Activated T-helper 1 cell treated with Interleukin-2 at 50 U/mL for 16 hours (primary cell): ENCODE data around the gene STX4.

ENCODE experiments used
- DNase-seq: peaks from one replicate; pipeline ENCODE4 v3.0.0-alpha.2; 2020; ENCODE audit warnings: low read depth

The STX4 gene

DNA sequence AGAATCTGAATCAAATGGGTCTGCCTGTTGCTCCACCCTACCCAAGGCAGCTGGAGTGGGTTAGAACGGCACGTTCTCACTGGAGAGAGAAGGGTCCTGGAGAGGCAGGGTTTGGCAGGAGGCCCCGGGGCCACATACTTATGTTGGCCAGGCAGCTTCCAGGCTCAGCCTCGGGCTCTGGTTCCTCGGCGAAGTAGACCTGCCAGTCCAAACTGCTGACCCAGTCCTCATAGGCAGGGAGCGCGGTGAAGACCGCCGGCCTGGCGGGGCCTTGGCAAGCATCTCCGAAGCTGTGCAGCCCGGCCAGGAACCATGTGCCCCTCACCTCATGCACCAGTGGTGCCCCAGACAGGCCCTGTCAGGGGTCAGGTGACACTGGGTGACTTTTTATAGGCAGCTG lies 50.6 kb downstream of the STX4 start:
- no peak for DNase-seq

DNA sequence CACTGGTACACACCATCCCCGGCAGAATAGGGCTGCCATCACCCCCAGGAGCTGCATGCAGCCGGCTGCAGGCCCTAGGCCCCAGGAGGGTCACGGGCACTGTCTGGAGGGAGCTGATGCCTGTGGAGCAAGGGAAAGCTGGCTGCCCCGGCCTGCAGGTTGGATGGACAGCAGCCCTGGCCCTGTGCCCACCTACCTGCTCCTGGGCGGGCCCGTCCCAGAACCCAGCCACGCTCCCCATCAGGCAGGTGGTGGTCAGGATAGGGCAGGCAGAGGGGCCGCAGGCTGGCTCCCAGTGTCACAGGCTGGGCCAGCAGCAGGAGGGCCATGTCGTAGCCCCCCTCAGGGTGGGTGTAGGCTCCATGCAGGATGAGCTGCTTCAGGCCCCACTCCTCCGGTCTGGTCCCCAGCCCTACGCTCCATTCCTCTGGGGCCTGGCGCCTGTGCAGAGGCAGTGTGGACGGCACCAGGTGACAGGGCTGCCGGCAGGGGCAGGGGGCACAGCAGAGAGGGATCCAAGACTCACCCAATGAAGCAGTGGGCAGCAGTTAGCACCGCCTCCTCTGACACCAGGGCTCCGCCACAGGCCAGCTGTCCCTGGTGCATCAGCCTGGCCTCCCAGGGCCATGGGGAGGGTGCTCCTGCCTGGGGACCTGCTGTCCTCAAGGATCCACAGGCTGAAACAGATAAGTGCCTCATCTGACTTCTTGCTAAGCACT lies 51.4 kb downstream of the STX4 start:
- no peak for DNase-seq

DNA sequence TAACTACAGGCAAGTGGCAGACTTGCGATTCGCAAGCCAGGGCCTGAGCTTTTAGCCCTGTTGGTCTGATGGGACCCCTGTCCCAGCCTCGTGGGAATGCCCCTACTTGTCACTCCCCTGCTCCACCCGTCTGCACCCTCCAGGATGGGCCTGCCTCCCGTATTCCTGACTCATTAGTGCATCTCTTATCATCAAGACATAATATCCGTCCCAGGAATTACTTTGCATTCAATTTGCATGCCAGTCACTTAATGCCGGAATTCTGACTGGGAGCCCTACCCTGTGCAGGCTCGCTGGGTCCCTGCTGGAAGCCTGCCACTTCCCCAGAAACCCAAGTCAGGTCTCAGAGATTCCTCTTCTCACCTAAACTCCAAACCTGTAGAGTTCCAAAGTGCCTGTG lies 52.1 kb downstream of the STX4 start:
- no peak for DNase-seq

DNA sequence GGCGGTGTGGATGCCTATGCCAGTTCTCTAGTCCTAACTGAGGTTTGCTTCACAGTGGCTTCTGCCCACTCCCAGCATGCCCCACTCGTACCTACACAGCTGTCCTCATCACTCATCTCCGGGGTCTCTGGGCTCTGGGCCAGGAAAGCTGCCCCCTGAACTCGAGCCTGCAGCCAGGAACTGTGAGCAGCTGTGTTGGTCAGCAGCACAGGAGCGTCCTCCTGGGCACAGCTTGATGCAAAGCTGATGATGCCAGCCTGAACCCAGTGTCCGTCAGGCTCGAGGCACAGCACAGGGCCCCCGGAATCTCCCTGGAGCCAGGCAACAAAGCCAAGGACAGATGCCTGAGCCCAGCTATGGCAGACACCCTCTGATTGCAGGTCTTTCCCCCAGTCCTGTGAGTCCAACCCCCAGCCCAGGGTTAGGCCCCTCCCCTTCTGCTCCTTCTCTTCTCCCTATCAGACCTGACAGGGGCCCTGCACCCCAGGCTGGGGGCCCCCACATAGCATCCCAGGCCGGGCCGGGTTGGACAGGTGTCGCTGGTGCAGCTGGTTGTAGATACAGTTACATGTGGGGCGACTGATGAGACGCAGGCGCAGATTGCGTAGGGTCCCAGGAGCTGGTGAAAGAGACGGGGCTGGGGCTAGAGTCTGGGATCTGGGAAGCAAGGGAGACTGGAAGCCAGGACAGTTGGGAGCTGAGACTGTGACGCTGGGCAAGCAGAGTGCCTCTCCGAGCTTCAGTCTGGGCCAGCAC lies 52.7 kb downstream of the STX4 start:
- no peak for DNase-seq

DNA sequence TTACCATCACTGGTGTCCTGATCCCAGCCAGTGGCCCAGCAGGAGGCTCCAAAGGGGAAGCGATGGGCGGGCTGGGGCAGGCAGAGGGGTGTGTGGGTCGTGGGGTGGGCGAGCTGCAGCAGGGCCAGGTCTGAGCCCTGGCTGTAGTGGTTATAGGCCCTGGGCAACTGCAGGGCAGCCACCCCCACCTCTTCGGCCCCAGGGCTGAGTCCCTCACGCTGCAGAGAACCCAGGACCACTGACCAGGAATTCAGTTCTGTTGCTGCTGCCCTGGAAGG lies 53.2 kb downstream of the STX4 start:
- no peak for DNase-seq

DNA sequence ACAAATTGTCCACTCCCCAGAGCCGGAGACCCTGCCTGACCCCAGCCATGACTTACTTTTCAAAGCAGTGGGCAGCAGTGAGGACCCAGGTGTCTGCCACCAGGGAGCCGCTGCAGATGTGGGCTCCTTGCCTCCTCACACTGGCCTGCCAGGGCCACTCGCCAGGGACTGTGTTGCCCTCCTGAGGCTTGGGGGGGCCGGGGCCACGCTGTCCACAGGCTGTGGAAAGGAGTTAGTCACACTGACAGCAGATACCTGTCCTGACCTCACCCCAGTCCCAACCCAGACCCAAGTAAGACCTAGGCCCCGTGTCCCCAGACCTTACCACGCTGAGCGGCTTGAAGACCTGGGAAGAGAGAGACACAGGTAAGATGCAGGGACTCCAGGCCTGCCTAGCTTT lies 54.1 kb downstream of the STX4 start:
- no peak for DNase-seq

DNA sequence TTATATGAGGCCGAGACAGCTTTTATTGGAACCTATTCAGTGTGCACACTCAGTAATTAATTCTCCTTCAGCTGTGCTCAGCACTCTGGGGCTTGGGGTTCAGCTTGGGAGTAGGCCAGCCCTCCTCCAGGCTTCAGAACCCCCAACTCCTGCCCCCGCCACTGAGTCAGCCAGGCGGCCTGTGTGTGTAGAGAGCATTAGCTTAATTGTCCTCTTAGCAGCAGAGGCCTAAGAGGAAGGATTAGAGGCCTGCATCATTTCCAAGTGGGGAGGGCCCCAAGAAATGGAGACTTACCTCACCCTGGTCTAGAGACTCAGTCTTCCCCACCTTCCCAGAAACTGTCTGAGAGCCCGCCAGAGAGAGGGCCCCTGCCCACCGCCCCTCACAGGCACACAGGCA lies 54.6 kb downstream of the STX4 start:
- DNase-seq, result no peak

DNA sequence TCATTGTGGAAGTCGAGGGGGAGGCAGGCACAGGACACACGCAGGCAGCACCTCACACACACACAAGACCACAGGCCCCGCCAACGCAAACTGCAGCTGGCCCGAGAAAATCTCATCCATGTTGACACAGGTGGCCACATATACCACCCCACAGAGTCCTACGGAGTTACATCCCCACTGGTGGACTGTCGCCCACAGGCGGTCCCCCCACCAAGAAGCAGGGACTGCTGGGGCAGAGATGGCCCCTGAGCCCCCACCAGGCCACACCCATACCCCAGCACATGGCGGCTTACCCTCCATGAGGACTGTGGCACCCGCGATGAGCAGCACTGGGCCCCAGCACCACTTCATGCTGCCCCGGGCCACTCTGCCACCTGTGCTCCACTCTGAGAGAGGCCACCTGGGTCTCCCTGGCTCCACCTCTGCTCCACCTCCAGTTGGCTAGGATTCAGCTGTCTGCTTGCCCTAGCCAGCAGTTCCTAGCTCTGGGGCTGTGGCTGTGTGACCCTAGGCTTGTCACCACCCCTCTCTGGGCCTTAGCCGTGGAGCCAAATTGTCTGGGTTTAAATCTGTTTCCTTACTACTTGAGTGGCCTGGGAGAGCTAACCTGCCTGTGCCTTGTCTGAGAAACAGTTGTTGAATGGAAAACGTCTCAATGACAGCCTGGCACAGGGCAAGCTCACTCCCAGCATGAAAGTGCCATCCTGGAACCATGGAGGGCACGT lies 55.3 kb downstream of the STX4 start, which contains the start of gene PRSS53:
Gene PRSS53, minus strand, starts transcription at position 485 of the 725 bp plus-strand sequence. Its CDS starts 134 bp downstream, at position 351.
- no peak for DNase-seq

DNA sequence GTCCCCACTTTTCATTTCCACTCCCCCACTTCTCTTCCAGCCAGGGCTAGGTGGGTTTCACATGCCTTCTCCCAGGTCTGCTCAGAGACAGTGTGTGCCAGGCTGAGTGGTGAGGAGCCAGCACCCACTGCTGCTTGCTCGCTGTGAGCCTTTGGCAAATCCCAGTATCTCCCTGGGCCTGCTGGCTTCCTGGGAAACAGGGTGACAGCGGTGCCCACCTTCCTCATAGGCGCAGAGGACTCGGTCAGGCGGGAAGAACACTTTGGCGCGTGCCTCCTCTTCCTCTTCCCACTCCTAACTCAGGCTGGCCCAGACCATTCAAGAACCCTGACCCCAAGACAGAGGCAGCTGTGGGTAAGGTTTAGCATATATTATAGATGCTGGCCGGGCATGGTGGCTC lies 55.8 kb downstream of the STX4 start:
- no peak for DNase-seq
